Trophoblast cell (in vitro differentiated cells and primary cell): ENCODE measurements around the gene TARBP2.

Source experiments
- DNase-seq, 2 donors: peaks; one replicate each; pipeline ENCODE4 v3.0.0-alpha.2; 2016
- H2AFZ ChIP-seq: 2 replicates; pipeline ENCODE4 v1.6.1; 2013; ENCODE audit warnings: low read length, moderate library complexity, mild to moderate bottlenecking; ENCODE audit not compliant: insufficient read depth, poor library complexity
- H2AK5ac ChIP-seq: 2 replicates; pipeline ENCODE4 v1.6.1; 2013; ENCODE audit warnings: mild to moderate bottlenecking, low read length
- H2BK120ac ChIP-seq: 2 replicates; pipeline ENCODE4 v1.6.1; 2013; ENCODE audit warnings: low read length, mild to moderate bottlenecking, moderate library complexity; ENCODE audit not compliant: insufficient read depth, poor library complexity
- H2BK12ac ChIP-seq: 2 replicates; pipeline ENCODE4 v1.6.1; 2013; ENCODE audit warnings: mild to moderate bottlenecking, low read length, moderate library complexity
- H2BK5ac ChIP-seq: 2 replicates; pipeline ENCODE4 v1.6.1; 2013; ENCODE audit warnings: low read length, low read depth, moderate library complexity, mild to moderate bottlenecking; ENCODE audit not compliant: poor library complexity
- H3K14ac ChIP-seq: 2 replicates; pipeline ENCODE4 v1.6.1; 2013; ENCODE audit warnings: mild to moderate bottlenecking, low read length
- H3K18ac ChIP-seq: 2 replicates; pipeline ENCODE4 v1.6.1; 2013; ENCODE audit warnings: mild to moderate bottlenecking, low read length
- H3K23ac ChIP-seq: 2 replicates; pipeline ENCODE4 v1.6.1; 2013; ENCODE audit warnings: low read length
- H3K27ac ChIP-seq: 2 replicates; pipeline ENCODE4 v1.5.1; 2013; ENCODE audit warnings: low read depth, mild to moderate bottlenecking, inconsistent platforms, low read length, moderate library complexity
- H3K27me3 ChIP-seq: 2 replicates; pipeline ENCODE4 v1.6.1; 2013; ENCODE audit warnings: inconsistent platforms, mild to moderate bottlenecking, low read length, moderate library complexity; ENCODE audit not compliant: insufficient read depth
- H3K36me3 ChIP-seq, 2 experiments: 1 replicate in 1 of 2; 2 replicates in 1 of 2; pipeline ENCODE4 v1.6.1; 2013; ENCODE audit warnings: low read length in 2 of 2, mild to moderate bottlenecking in 2 of 2, moderate library complexity in 1 of 2; ENCODE audit not compliant: insufficient read depth in 2 of 2, control insufficient read depth in 1 of 2
- H3K4ac ChIP-seq: 2 replicates; pipeline ENCODE4 v1.6.1; 2013; ENCODE audit warnings: low read depth, mild to moderate bottlenecking, low read length, moderate library complexity
- H3K4me1 ChIP-seq, 2 experiments: 1 replicate in 1 of 2; 2 replicates in 1 of 2; pipeline ENCODE4 v1.6.1; 2013; ENCODE audit warnings: low read length in 2 of 2, mild to moderate bottlenecking in 2 of 2, moderate library complexity in 1 of 2; ENCODE audit not compliant: insufficient read depth in 2 of 2, control insufficient read depth in 1 of 2
- H3K4me2 ChIP-seq: 2 replicates; pipeline ENCODE4 v1.6.1; 2013; ENCODE audit warnings: inconsistent platforms, mild to moderate bottlenecking, low read length, moderate library complexity
- H3K4me3 ChIP-seq: 2 replicates; pipeline ENCODE4 v1.5.1; 2013; ENCODE audit warnings: mild to moderate bottlenecking, low read depth, low read length, inconsistent platforms
- H3K79me1 ChIP-seq: one replicate; pipeline ENCODE4 v1.6.1; 2013; ENCODE audit warnings: low read length
- H3K79me2 ChIP-seq: 2 replicates; pipeline ENCODE4 v1.6.1; 2013; ENCODE audit warnings: low read length, mild to moderate bottlenecking; ENCODE audit not compliant: control insufficient read depth, insufficient read depth, poor library complexity
- H3K9ac ChIP-seq: 2 replicates; pipeline ENCODE4 v1.6.1; 2013; ENCODE audit warnings: mild to moderate bottlenecking, low read length
- H3K9me3 ChIP-seq: 2 replicates; pipeline ENCODE4 v1.6.1; 2013; ENCODE audit warnings: low read depth, mild to moderate bottlenecking, control low read depth, inconsistent platforms, low read length; ENCODE audit not compliant: insufficient read depth
- H4K12ac ChIP-seq: 2 replicates; pipeline ENCODE4 v1.6.1; 2013; ENCODE audit warnings: low read depth, mild to moderate bottlenecking, low read length, moderate library complexity
- H4K8ac ChIP-seq: 2 replicates; pipeline ENCODE4 v1.6.1; 2013; ENCODE audit warnings: low read depth, mild to moderate bottlenecking, low read length, moderate library complexity
- H4K91ac ChIP-seq: one replicate; pipeline ENCODE4 v1.6.1; 2013; ENCODE audit warnings: low read depth, mild to moderate bottlenecking, low read length, moderate library complexity
- WGBS: extraction: QIAGEN DNeasy Blood & Tissue Kit; methylation state at CpG from one replicate; pipeline ENCODE4 v1.1.7; 2013; ENCODE audit warnings: missing lambda C conversion rate; ENCODE audit not compliant: insufficient read length, insufficient coverage; ENCODE audit errors: extremely low coverage; 5-methylcytosine and 5-hydroxymethylcytosine counted together

TARBP2 gene

GRCh38 chr12:53515291-53515680 is 14.2 kb downstream of the TARBP2 start:
- Histone ChIP-seq H2AK5ac (no peak overlapping the region), H3K4me1 (no peaks in the 10 kb centered on the region), H4K91ac (no peak overlapping the region), H3K27me3 (no peaks in the 10 kb centered on the region), H3K4me2 (no peak overlapping the region), H3K23ac (no peak overlapping the region), H2BK120ac (no peak overlapping the region), H3K4ac (no peak overlapping the region), H3K18ac (no peak overlapping the region), H3K36me3 (peaks cover 30 to 48% of the 10 kb centered on the region in 2 experiments), H3K4me3 (no peak overlapping the region), H2BK12ac (no peak overlapping the region), H3K27ac (no peak overlapping the region), H4K8ac (no peak overlapping the region), H3K9ac (no peak overlapping the region), H2BK5ac (no peak overlapping the region), H3K14ac (no peak overlapping the region), H3K9me3 (no peaks in the 10 kb centered on the region), H2AFZ (no peak overlapping the region), H3K79me2 (no peaks in the 10 kb centered on the region), H3K79me1 (no peaks in the 10 kb centered on the region), H4K12ac (no peak overlapping the region)
- DNase-seq: no peak
- WGBS: no CpG with 5 or more reads among the region's 2 CpGs

DNA sequence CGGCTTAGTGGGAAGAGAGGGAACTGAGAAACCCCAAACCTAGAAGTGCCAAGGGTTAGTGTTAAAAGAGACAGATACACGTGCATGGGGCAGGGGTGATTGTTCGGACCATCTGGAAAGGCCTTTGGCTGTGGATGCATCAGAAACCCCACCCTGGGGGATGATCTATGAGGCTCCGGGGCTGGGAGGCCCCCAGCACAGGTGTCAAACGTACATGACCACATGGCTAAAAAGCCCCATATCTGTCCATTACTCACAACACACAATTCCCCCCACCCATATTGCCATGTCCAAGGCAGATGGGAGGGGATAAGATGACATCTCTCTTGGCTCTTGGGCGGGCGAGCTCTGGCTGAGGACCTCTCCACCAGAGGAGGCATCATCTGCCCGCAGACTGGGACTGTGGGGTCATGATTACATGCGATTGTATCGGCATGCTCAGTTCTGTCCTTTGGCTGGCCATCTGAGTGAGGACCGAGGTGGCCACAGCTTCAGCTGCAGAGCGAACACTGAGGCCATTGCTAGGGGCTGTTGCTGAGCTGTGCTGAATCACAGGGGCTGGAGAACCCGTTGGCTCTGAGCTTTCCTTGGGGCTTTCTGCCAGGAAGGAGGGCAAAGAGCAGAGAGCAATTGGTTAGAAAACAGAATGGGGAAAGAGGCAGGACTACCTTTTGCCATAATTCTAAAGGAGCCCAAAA is 15.8 kb downstream of the TARBP2 start:
- Histone ChIP-seq H2BK5ac (no peak overlapping the region), H3K79me1 (no peaks in the 10 kb centered on the region), H3K23ac (no peak overlapping the region), H3K9ac (no peak overlapping the region), H3K14ac (no peak overlapping the region), H4K91ac (no peak overlapping the region), H3K79me2 (no peaks in the 10 kb centered on the region), H4K8ac (no peak overlapping the region), H3K4me3 (no peak overlapping the region), H4K12ac (no peak overlapping the region), H3K9me3 (no peaks in the 10 kb centered on the region), H3K18ac (no peak overlapping the region), H3K4ac (no peak overlapping the region), H2AK5ac (no peak overlapping the region), H3K27me3 (no peaks in the 10 kb centered on the region), H2BK120ac (no peak overlapping the region), H3K4me2 (no peak overlapping the region), H2BK12ac (no peak overlapping the region), H3K4me1 (no peaks in the 10 kb centered on the region), H3K36me3 (peaks cover 35 to 41% of the 10 kb centered on the region in 2 experiments), H3K27ac (no peak overlapping the region), H2AFZ (no peak overlapping the region)
- WGBS: no CpG with 5 or more reads among the region's 13 CpGs
- no peak for DNase-seq

GRCh38 chr12:53518381-53518780 is 17.3 kb downstream of the TARBP2 start:
- peaks cover 32 to 39% of the 10 kb centered on the region in 2 experiments for H3K36me3 ChIP-seq
- H3K4ac ChIP-seq: no peak overlapping the region
- H3K79me1 ChIP-seq: no peaks in the 10 kb centered on the region
- no peak overlapping the region for H2BK120ac ChIP-seq
- no peak overlapping the region for H4K91ac ChIP-seq
- H3K4me3 ChIP-seq: no peak overlapping the region
- H3K9me3 ChIP-seq: no peaks in the 10 kb centered on the region
- H3K27ac ChIP-seq: no peak overlapping the region
- H2AFZ ChIP-seq: no peak overlapping the region
- H3K79me2 ChIP-seq: no peaks in the 10 kb centered on the region
- no peak overlapping the region for H3K4me2 ChIP-seq
- H2BK12ac ChIP-seq: no peak overlapping the region
- no peak overlapping the region for H3K18ac ChIP-seq
- no peaks in the 10 kb centered on the region for H3K27me3 ChIP-seq
- no peak overlapping the region for H2BK5ac ChIP-seq
- H2AK5ac ChIP-seq: no peak overlapping the region
- H3K23ac ChIP-seq: no peak overlapping the region
- no peak overlapping the region for H3K9ac ChIP-seq
- DNase-seq: no peak
- WGBS: no CpG with 5 or more reads among the region's 5 CpGs
- no peak overlapping the region for H4K8ac ChIP-seq
- no peak overlapping the region for H4K12ac ChIP-seq
- no peaks in the 10 kb centered on the region for H3K4me1 ChIP-seq
- H3K14ac ChIP-seq: no peak overlapping the region

GRCh38 chr12:53523131-53523530 is 22.0 kb downstream of the TARBP2 start:
- Histone ChIP-seq H2AK5ac (no peak overlapping the region), H3K79me2 (no peaks in the 10 kb centered on the region), H2BK5ac (no peak overlapping the region), H3K4me2 (no peak overlapping the region), H3K9ac (no peak overlapping the region), H3K79me1 (no peaks in the 10 kb centered on the region), H3K23ac (no peak overlapping the region), H3K4ac (no peak overlapping the region), H3K4me3 (no peak overlapping the region), H3K14ac (no peak overlapping the region), H3K36me3 (peaks cover 16 to 27% of the 10 kb centered on the region in 2 experiments), H2AFZ (no peak overlapping the region), H2BK120ac (no peak overlapping the region), H2BK12ac (no peak overlapping the region), H4K91ac (no peak overlapping the region), H3K4me1 (no peaks in the 10 kb centered on the region), H4K8ac (no peak overlapping the region), H4K12ac (no peak overlapping the region), H3K27ac (no peak overlapping the region), H3K27me3 (no peaks in the 10 kb centered on the region), H3K18ac (no peak overlapping the region), H3K9me3 (no peaks in the 10 kb centered on the region)
- no CpG with 5 or more reads among the region's 3 CpGs for WGBS
- DNase-seq: no peak
